Right ventricle myocardium inferior (tissue), 1 donor: ENCODE results near the gene B3GALT5. TPM values are rescaled to one million over a fixed set of nuclear protein-coding genes. Genes with fewer than 3 reads are reported as not detected.
A peak's percentile ranks its signal among the peaks of the same experiment; 100 is the strongest.

Source experiments
- ATAC-seq: fragments of 200-7000 bp; cut with Tn5 transposase; one replicate; pipeline ENCODE4 v1.9.1; 2020; ENCODE audit warnings: mild to moderate bottlenecking, moderate library complexity
- DNase-seq: peaks from one replicate; pipeline ENCODE4 v3.0.0; 2021; ENCODE audit errors: missing footprints
- intact Hi-C: fragments of 100-400 bp; cut with DNase I; formaldehyde crosslinking; loops from one replicate; pipeline ENCODE4 v1.11.0; 2022
- total RNA-seq: library from RNA; stranded (reverse); fragmentation: NEBNext Ultra II Directional; extraction: Animal tissue kit (Norgen Biotek cat#: 25700); gene quantifications from one replicate; pipeline ENCODE4 v1.2.1, GENCODE V29; 2021
- donor health status: DM: no; HTN: yes; CAD: no; lungs with severe emphysema.

B3GALT5 gene
- total RNA-seq, 1 donor from 2014 or later, result 0.16 TPM

DNA sequence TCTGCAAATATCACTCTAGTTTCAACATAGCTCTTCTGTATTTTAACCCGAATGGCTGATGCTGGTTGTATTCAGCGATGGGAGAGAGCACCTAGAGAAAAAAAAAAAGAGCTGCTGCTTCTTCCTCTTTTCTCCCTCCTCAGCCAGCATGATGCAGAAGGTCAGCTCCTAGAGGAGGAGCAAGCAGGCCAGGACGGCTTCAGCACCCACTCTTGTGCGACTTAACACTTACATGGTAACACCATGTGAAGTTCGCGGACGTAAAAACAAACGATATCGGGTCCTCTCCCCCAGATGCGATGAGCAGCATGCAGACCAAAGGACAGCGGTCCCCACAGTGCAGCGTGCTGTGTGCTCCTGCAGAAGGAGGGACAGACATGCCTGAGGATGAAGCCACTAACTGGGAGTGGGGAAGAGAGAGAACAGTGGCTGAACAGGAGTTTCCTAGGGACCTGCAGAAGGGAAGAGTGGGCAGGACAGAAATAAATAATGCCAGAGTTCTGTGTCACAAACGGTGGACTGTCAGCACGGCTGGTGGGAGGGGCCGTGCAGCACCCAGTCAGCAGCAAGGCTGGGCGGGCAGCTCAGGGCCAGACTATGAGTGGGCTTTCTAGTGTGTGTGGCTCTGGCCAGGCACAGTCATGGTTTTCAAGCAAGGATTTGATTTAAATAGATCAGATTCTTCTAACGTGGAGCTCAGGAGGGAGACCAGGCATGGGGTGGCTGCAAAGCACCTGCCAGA is 11.4 kb upstream of the B3GALT5 start:
- DNase-seq, result no peak
- intact Hi-C loops, result no loop called here
- ATAC-seq, result no peak

DNA sequence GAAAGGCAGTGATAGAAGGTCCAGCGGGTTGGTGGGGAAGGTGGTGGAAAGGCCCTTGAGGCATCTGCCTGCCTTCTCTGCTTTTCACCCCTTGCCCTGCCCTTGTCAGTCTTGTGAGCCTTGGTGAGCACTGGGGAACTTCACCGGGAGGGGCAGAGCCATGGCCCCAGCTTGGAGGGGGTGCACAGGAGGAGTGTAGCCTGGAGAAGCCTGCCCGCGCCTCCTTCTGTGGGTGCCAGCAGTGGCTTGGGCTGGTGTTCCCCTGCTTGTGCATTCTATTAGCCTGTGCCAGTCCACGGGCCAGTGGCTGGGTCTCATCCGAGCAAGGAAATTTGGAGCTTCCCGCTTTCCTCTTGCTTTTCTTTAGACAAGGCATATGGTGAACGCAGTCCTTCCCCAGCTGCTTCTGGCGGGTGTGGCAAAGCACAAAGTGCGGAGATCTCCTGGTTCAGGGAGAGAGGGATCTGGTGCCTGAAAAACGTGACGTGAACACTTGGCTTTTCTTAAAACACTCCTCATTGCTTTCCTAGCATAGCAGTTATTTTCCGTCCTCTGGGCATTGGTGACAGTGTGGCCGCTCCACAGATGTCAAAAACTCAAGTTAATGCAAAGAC is 10.6 kb upstream of the B3GALT5 start:
- DNase-seq, result no peak
- peak; percentile 16 for ATAC-seq
- intact Hi-C loops, result no loop called here

DNA sequence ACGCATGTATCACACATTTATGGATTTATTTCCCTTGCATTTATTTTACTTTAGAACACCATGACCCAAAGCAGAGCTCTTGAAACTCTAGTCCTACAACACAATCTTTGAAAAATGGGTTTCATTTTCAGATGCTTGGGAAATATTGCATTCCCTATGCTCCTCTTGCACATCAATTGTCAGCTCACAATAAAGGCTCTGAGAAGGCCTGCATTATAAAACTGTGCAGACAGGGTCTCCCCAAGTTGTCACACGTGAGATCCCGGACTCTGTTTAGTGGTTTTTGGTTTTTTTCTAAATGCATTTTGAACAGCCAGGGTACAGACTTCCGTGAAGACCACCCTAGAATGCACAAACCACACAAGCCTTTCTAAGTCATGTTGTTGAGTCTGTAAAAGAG is 9.9 kb upstream of the B3GALT5 start:
- no peak for ATAC-seq
- intact Hi-C loops, result no loop called here
- no peak for DNase-seq

DNA sequence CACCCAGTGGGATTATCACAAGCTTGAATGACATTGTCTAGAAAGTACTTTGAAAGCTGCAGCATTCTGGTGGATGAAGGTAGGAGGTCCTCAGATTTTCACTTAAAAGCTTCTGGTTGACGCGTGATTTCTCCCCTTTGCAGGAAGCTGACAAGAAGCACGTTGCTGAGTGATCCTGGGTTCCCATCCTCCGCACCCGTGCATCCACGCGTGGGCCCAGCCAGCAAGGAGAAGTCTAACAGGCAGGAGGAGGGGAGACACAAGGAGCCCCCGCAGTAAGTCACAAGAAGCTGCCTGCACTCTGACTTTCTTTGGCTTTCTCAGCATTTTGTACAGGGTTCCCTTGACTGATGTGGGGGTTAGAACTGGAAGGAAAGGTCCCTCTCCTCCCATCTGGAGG is 7.8 kb upstream of the B3GALT5 start:
- intact Hi-C loops, result no loop called here
- DNase-seq (no peak), ATAC-seq (no peak)

DNA sequence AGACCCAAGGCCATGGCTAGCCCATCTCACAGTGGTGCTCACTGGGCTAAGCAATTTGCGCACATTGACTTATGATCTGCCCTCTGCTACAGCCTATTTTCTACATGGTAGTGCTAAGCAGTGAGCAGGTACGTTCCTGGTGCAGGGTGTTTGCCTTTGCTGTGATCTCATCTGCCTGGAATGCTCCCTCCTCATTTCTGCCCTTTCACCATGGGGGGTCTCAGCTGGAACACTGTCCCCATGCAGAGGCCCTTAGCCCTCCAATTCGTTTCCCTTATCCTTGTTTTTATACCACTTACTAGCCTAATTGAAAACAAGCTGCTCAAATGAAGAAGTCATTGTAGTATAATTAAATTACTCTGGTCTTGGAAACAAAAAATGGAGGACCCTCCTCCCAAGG is 2.0 kb upstream of the B3GALT5 start:
- DNase-seq (no peak), ATAC-seq (no peak)
- intact Hi-C loops, result no loop called here

DNA sequence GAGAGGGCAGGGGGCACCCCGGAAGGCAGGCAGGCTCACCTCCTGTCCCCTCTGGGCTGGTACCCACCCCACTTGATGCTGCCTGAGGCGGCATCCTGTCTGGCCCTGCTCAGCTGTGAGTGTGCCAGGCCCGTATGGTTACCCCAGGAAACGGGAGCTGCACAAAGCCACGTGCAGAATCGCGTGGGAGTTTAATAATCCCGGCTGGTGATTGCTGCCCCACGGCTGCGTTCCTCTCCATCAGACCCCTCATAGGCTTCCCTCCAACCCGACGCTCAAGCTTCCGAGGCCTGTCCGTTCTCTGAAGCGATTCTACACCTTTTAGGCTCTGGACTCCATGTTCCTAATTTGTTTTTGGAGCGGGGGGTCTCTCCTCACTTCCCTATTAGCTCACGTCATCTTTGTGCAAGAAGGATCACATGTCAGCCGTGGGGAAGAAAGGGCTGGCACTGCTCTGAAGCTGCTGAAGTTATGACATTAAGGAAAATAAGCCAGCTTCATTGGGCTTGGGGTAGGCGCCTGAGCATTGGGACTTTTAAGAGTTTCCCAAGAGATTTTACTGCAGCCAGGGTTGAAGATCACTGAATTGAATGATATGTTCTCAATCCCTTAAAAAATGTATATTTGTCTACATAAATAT is 1.1 kb upstream of the B3GALT5 start:
- intact Hi-C loops, result no loop called here
- DNase-seq (no peak), ATAC-seq (no peak)

DNA sequence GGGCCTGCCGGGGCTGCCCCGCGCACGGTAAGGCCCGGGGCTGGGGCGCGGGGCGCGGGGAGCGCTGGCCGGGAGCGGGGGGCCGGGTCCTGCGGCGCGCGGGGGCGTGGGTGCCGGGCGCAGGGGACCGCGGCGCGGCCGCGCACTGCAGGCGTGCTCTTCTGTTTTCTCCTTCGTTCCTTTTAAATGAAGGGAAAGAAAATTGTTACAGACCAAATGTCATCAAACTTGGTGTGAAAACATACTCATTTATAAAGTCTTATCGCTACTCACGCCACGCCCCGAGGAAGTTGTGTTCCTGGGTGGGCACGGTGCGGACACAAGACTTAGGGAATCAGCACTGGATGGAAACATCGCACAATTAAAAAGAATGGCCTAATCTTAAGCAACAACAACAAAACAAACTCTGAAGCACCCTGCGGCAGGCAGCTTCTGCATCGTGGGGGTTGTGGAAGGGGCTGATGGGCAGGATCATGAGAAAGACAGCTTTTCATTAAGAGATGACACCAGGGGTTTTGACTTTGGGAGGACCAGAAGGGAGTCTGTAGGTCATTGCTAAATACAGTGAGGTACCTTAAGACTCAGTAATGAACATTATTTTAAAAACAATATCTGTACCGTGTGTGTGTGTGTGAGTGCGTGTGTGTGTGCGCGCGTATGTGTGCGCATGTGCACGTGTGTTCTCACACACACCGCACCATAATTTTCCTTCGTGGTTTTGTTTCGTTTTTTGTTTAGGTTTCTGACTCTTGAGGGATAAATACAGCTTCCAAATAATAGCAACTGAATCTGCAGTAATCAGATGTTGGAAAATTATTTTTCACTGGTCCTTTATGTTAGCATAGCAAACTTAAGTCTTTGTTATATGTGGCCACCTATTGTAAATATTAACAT is 548 bp downstream of the B3GALT5 start:
- intact Hi-C loops, result no loop called here
- DNase-seq (no peak), ATAC-seq (no peak)

DNA sequence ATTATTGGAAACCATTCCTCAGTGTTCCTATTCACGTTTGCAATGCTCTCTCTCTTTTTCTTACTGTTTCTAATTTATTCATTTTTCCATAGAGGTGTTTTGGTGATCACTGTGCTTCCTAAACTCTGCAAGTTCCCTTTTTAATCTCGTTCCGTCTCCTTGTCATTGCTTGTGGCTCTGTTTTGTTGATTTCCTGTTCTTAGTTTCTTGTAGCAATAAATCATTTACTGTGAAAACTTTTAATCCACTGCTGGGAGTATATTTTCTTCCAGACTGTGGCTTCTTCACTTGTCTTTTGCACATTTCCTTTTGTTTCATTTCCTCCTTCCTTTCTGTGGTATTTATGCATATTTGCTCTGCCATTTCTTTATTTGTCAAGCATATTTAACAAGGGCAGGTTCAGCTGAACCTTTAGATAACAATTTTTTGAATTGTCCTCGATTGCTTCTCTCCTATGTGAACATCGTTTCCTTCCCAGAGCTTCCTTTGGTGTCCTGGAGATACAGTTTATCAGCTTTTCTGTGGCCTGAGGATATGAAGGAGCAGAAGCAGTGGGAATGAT is 3.6 kb downstream of the B3GALT5 start:
- DNase-seq (no peak), ATAC-seq (no peak)
- intact Hi-C loops, result no loop called here

DNA sequence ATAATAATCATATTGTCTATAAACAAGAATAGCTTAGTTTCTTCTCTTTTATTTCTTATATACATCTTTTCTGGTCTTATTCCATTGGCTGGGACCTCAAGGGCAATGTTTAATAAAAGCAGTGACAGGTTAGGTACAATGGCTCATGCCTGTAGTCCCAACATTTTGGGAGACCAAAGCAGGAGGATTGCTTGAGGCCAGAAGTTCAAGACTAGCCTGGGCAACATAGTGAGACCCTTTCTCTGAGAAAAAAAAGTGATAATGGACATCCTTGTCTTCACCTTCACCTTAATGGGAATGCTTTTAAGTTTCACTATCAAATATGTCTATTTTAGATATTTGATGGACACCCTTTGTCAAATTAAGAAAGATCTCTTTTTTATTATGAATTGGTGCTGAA is 8.1 kb downstream of the B3GALT5 start:
- intact Hi-C loops, result no loop called here
- ATAC-seq (no peak), DNase-seq (no peak)

DNA sequence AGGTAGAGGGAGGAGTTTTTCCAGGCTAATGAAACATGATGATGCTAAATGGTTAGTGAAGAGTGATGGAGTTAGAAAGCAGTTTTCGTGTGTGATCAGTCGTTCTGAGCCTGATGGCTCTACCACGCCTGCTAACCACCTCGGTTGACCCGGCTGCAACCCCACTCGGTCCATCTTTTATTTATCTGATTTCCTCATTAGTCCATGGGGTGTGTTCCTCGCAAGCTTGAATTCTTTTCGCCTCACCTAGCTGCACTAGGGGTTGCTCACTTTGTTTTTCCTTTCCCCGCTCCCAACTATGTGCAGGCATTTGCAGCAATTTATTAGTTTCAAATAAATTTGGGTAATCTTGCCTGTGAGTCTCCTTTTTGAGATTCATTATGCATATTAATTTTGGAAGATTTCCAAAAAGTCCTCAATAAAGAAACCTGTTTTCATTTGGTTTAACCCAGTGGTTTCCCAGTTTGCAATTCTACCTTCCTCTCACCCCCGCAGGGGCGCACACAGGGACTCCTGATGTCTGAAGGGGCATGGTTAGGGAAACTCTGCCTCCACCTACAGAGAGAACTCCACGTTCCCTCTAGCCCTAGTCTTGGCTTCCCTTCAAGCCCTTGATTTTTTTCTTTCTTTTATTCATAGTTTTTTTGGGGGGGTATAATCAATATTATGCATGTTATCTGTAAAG is 12.6 kb downstream of the B3GALT5 start:
- DNase-seq, result no peak
- intact Hi-C loops, result no loop called here
- ATAC-seq, result no peak

DNA sequence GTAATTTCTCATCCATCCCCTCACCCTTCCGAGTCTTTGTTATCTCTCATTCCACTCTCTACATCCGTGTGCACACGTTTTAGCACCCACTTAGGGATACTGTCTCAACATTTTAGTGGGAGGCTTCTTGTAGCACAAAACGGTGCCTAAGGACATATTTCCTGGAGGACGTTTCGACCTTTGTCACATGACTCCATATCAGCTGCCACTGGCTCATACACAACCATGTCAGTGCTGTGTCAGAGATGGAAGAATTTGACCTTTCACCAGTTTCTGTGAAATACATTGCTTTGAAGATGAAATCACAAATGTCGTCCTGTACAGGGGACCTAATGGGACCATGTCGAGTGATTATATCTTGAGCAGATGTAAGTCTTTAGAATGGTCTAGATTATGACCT is 15.6 kb downstream of the B3GALT5 start:
- DNase-seq (no peak), ATAC-seq (no peak)
- intact Hi-C loops, result no loop called here

DNA sequence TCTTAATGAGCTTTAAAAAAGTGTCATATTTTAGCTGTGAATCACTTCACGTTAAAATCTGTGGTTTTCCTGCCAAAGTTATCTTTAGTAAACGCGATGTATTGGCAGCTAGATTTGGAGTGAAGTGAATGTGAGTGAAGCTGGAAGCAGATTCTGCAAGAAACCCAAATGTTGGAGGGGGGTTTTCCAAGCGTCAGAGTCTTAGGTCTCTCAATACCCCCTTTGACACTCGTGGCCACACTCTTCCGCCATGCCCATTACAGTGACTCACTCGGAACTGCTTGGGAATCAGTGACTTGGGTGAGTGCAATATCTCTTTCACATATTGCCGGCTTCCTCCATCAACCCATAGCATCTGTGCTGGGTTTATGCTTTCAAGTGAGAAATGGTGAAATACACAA is 17.5 kb downstream of the B3GALT5 start:
- ATAC-seq (no peak), DNase-seq (no peak)
- intact Hi-C loops, result loop anchor here (5.0 kb wide), 1 partner anchor 113 kb away; no protein-coding TSS in a partner anchor

DNA sequence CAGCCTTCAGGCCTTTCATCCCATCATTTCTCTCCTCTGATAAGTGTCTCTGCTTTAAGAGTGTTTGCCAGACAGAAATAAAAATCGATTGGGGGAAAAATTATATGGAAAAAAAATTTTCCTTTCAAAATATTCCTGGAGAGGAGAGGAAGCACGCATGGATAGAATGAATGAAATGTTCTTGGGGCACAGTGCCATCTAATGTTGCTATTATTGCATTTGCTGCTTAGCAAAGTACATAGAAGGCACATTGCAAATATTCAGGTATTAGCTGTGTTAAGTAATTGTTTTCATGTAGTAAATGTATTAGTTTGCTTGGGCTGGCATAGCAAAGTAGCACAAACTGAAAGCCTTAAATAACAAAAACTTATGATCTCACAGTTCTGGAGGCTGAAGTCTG is 18.1 kb downstream of the B3GALT5 start:
- ATAC-seq (no peak), DNase-seq (no peak)
- intact Hi-C loops, result loop anchor here (5.0 kb wide), 1 partner anchor 114 kb away; no protein-coding TSS in a partner anchor

DNA sequence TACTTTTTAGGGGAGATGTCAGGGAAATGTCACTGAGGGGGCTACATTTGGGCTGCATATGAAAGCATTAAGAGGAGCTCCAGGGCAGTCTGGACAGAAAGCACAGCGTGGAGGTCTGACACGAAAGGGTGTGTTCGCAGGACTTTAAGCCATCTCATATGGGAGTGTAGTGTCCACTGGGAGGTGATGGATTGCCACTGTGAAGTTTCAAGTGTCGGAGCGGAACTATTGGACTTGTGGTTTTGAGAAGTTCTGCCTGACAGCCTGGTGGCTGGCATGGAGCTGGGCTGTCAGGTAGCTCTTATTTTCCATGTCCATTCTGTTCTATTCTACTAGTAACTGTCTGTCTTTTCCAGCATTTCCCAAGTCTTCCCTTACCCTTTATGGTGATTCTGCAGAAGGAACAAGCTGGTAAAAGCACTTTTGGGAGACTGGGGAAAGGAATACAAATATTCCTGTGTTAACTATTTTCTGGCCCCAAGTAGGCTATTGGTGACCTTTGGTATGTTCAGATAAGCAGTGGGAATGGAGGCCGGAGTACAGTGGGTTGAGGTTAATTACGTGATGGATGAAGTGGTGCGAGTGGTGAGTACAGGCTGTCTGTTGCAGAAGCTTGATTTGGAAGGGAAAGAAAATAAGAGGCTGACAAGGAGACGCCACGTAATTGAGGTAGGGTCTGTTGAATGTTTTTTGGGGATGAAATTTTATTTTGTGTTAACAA is 19.3 kb downstream of the B3GALT5 start:
- intact Hi-C loops, result loop anchor here (5.0 kb wide), 1 partner anchor 115 kb away; no protein-coding TSS in a partner anchor
- no peak for ATAC-seq

DNA sequence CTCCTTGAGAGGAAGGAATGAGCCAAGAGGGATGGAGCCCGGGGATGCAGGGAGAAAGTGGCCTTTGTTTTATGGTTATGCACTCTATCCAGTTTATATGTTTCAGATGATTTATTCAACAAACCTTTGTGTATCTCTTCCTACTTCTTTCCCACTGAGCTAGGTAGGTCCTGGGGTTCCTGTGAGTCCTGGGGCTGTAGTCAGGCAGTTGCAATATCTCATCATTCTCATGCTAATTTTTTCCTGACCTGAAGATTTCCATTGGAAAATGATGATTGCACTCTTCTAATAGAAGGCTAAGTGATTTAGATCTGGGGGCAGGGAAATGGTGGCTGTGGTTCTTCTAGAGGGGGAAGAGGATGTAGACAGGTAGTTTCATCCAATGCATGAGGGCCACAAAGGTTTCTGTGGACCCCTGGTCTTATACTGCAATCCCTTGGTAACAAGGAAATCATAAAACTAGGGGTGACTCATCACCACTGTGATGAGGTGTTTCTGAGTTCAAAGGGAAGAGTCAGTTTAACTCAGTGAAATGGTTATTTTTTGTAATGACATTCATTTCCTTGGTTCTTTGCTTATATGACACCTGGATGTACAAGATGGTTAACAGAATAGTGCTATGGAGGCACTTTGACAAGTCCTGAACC is 20.2 kb downstream of the B3GALT5 start:
- intact Hi-C loops, result loop anchor here (5.0 kb wide), 1 partner anchor 116 kb away; no protein-coding TSS in a partner anchor
- ATAC-seq (no peak), DNase-seq (no peak)

More for the DNA sequence above, 19.3 kb downstream of the B3GALT5 start:
- DNase-seq, result no peak

DNA sequence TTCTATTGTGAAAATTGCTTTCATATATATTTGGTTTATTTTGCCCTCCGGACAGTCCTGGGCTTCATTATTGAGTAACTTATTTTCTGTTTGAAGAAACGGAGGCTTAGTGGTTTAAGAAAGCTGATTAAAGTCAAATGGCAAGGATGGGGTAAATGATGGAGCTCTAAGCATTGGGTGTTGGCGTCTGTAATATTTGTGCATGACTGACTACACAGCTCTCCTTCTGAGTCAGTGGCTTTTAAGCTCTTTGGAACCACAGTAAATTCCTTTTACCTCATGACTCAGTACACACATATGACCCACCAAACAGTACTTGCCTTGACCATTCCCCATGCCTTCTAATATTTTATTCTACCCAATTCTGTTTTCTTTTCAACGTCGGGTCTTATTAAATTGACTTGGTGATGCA is 21.0 kb downstream of the B3GALT5 start:
- ATAC-seq (no peak), DNase-seq (no peak)
- intact Hi-C loops, result loop anchor here (5.0 kb wide), 1 partner anchor 116 kb away; no protein-coding TSS in a partner anchor

DNA sequence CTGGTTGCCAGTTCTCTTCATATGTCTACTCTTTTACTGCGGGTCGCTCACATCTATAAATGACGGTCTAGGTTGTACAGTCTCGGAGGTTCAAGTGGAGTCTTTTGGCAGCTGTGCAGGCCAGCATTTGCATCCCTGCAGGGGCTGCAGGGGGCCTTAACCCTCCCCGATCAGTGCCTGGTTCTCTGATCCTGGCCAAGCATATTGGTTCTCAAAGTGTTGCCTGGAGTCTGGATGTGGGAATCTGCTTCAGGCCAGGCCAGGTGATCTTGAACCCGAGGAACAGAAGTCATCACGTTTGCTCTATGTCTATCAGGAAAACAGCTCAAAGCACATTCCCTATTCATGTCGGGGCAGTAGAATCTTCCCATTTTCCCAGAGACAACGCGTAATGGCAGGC is 21.8 kb downstream of the B3GALT5 start:
- intact Hi-C loops, result loop anchor here (5.0 kb wide), 1 partner anchor 117 kb away; no protein-coding TSS in a partner anchor
- DNase-seq (no peak), ATAC-seq (no peak)
